Measurements from ENCODE around the gene EVX2. TPM values are rescaled to one million over a fixed set of nuclear protein-coding genes. Genes with fewer than 3 reads are reported as not detected.

The EVX2 gene
- total and polyA plus RNA-seq, 9 of the 15 experiments (the other 6 are each of a cell fraction or from before 2014, with no cell fraction given) = not detected

DNA sequence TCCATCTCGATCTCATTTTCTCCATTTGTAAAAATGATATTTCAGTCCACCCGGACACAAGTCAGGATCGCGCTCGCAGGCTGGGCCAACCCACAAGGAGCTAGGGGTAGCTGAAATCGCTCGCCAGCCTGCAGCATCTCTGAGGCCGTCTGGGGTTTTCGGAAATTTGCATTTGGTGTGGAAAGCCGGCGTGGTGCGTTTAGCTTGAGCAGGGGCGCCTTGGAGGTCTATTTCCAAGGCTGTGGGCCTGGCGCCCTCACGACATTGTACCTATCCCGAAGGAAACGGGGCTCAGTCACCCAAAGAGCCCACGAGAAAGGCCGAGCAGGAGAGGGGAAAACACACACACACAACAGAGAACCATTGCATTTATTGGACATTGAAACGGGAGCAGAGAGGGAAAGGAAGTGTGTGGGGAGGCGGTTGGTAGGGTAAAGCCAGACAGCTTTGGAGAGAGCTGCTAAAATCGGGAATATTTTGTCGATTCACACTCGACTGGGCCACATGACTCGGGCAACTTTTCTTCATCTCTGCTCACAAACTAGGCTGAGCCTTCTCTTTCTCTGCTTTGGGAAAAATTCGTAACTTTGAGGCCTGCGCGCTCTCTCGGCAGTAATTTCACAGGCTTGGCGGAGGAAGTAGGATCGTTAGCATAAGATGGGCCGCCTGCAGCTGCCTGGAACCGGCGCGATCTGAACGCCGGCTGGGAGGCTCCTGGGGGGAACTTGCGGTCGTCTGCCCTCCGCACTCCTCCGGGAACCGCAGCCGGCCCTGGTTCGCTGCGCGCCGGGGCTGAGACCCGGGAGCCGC is 44.6 kb upstream of the EVX2 start:
- DNase-seq (ENCODE audit: extremely low read depth in 1 of 4, low spot score in 3 of 4) (no peak), ATAC-seq (no peak), FAIRE-seq (no peak)
- intact Hi-C loops (cut with micrococcal nuclease) (loop anchor here (5.0 kb wide), 2 partner anchors 424 to 684 kb away; no protein-coding TSS in a partner anchor), in situ Hi-C loops (cut with MboI) (loop anchor here (5.0 to 25.0 kb wide), 4 partner anchors 509 to 1634 kb away; no protein-coding TSS in a partner anchor)
- Histone ChIP-seq H3K4me2 (ENCODE audit: insufficient read depth, low read length) (no peak overlapping the region), H3K36me3 (ENCODE audit: control insufficient read depth, insufficient read depth, low read length) (no peaks in the 10 kb centered on the region), H3K27me3 (ENCODE audit: control insufficient read depth in 2 of 2, insufficient read depth in 2 of 2, low read length in 2 of 2) (peaks cover 58 to 69% of the 10 kb centered on the region in 2 experiments), H3K27ac (ENCODE audit: extremely low read depth, low read depth, low read length) (no peak overlapping the region), H3K9me3 (replicated peaks; ENCODE audit: control insufficient read depth, insufficient read depth, low read depth, low read length) (no peaks in the 10 kb centered on the region), H2AFZ (ENCODE audit: low read depth, low read length) (no peak overlapping the region), H3K4me3 (no peak overlapping the region), H3K4me1 (replicated peaks in 1 of 2; ENCODE audit: control insufficient read depth in 2 of 2, insufficient read depth in 2 of 2, low read length in 2 of 2) (peaks cover 0 to 22% of the 10 kb centered on the region in 2 experiments; a peak in 2 of 5 replicates), H4K20me1 (replicated peaks; ENCODE audit: control insufficient read depth, insufficient read depth, low read length) (0 out of 2 replicates have a peak, but pooled peaks cover 8% of the 10 kb centered on the region), H3K79me2 (ENCODE audit: control insufficient read depth, insufficient read depth, low read length) (no peaks in the 10 kb centered on the region), H3K9me1 (ENCODE audit: control insufficient read depth, insufficient read depth, low read length) (no peaks in the 10 kb centered on the region), H3K9ac (ENCODE audit: insufficient read depth in 1 of 2, low read depth in 2 of 2, low read length in 2 of 2) (no peak overlapping the region)
- no TSS peak for BruUV-seq (replicated peaks)
- POLR2A ChIA-PET = interaction anchor here (0.7 kb wide), 1 partner anchor 301 kb away, joined by 3 read pairs; no protein-coding TSS in a partner anchor
- 24% methylated on average over 49 of the region's 49 CpGs for WGBS (ENCODE audit: insufficient coverage, low coverage, missing lambda C conversion rate)
- TF ChIP-seq, protein P1, sequence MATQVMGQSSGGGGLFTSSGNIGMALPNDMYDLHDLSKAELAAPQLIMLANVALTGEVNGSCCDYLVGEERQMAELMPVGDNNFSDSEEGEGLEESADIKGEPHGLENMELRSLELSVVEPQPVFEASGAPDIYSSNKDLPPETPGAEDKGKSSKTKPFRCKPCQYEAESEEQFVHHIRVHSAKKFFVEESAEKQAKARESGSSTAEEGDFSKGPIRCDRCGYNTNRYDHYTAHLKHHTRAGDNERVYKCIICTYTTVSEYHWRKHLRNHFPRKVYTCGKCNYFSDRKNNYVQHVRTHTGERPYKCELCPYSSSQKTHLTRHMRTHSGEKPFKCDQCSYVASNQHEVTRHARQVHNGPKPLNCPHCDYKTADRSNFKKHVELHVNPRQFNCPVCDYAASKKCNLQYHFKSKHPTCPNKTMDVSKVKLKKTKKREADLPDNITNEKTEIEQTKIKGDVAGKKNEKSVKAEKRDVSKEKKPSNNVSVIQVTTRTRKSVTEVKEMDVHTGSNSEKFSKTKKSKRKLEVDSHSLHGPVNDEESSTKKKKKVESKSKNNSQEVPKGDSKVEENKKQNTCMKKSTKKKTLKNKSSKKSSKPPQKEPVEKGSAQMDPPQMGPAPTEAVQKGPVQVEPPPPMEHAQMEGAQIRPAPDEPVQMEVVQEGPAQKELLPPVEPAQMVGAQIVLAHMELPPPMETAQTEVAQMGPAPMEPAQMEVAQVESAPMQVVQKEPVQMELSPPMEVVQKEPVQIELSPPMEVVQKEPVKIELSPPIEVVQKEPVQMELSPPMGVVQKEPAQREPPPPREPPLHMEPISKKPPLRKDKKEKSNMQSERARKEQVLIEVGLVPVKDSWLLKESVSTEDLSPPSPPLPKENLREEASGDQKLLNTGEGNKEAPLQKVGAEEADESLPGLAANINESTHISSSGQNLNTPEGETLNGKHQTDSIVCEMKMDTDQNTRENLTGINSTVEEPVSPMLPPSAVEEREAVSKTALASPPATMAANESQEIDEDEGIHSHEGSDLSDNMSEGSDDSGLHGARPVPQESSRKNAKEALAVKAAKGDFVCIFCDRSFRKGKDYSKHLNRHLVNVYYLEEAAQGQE (IDR thresholded peaks at IDR 0.05; ENCODE audit: borderline replicate concordance) = peak; percentile 8; the same call in 1 of the 2 replicates
- TF ChIP-seq, protein P1 (CRISPR knock-in tag; IDR thresholded peaks at IDR 0.05; ENCODE audit: low read depth) = no peak
- TF ChIP-seq BCL6 (CRISPR knock-in tag; IDR thresholded peaks at IDR 0.05) (no peak), CBX2 (IDR thresholded peaks at IDR 0.05; ENCODE audit: insufficient read depth, low read length, poor library complexity, severe bottlenecking) (peak; percentile 62), CBX8 (IDR thresholded peaks at IDR 0.05; ENCODE audit: borderline replicate concordance, extremely low read depth, low read depth, low read length, poor library complexity, severe bottlenecking) (peak; percentile 0), HNRNPUL1 (IDR thresholded peaks at IDR 0.05; ENCODE audit: low read length) (no peak), RB1 (IDR thresholded peaks at IDR 0.05; ENCODE audit: low read depth) (no peak), GABPB1 (CRISPR knock-in tag; IDR thresholded peaks at IDR 0.05) (no peak), RHOXF2B (CRISPR knock-in tag; conservative IDR thresholded peaks at IDR 0.05) (no peak), RNF2 (IDR thresholded peaks at IDR 0.05) (0 out of 2 replicates have a peak, but pooled peaks have one; percentile 16)
- CTCF ChIA-PET (ENCODE audit: low intra/inter-chr PET ratio) = interaction anchor here (0.6 to 2.5 kb wide), 5 partner anchors 524 to 1033 kb away, joined by 3 to 18 read pairs (median 5); no protein-coding TSS in a partner anchor
